ENCODE data around the gene NDUFAF5.

Gene NDUFAF5

GRCh38 chr20:13841206-13841605 is 56.4 kb downstream of the NDUFAF5 start:
- TF ChIP-seq ZFX (IDR thresholded peaks at IDR 0.05; ENCODE audit: borderline replicate concordance): no peak
- H3K27ac ChIP-seq: no peak overlapping the region

- TF ChIP-seq CTCF (IDR thresholded peaks at IDR 0.05) (no peak), ZFX (IDR thresholded peaks at IDR 0.05; ENCODE audit: borderline replicate concordance) (no peak)
- H3K27ac ChIP-seq: no peak overlapping the region
These were observed 59.5 kb downstream of the NDUFAF5 start for GRCh38 chr20:13844296-13844695.

- TF ChIP-seq CTCF (IDR thresholded peaks at IDR 0.05) (no peak), ZFX (IDR thresholded peaks at IDR 0.05; ENCODE audit: borderline replicate concordance) (no peak)
- no peak overlapping the region for H3K27ac ChIP-seq
These were observed 66.5 kb downstream of the NDUFAF5 start for GRCh38 chr20:13851279-13851678.

GRCh38 chr20:13852306-13852705 is 67.5 kb downstream of the NDUFAF5 start:
- H3K27ac ChIP-seq: no peak overlapping the region
- TF ChIP-seq CTCF (IDR thresholded peaks at IDR 0.05): no peak
- TF ChIP-seq ZFX (IDR thresholded peaks at IDR 0.05; ENCODE audit: borderline replicate concordance): no peak

GRCh38 chr20:13855613-13856012 is 70.8 kb downstream of the NDUFAF5 start:
- no peak overlapping the region for H3K27ac ChIP-seq
- TF ChIP-seq CTCF (IDR thresholded peaks at IDR 0.05): no peak
- no peak for TF ChIP-seq ZFX (IDR thresholded peaks at IDR 0.05; ENCODE audit: borderline replicate concordance)

GRCh38 chr20:13856354-13856753 is 71.5 kb downstream of the NDUFAF5 start:
- no peak for TF ChIP-seq ZFX (IDR thresholded peaks at IDR 0.05; ENCODE audit: borderline replicate concordance)
- no peak for TF ChIP-seq CTCF (IDR thresholded peaks at IDR 0.05)
- no peak overlapping the region for H3K27ac ChIP-seq

- H3K27ac ChIP-seq: no peak overlapping the region
- TF ChIP-seq CTCF (IDR thresholded peaks at IDR 0.05) (no peak), ZFX (IDR thresholded peaks at IDR 0.05; ENCODE audit: borderline replicate concordance) (no peak)
These were observed 72.5 kb downstream of the NDUFAF5 start for GRCh38 chr20:13857304-13857703.

GRCh38 chr20:13857961-13858360 is 73.1 kb downstream of the NDUFAF5 start:
- TF ChIP-seq ZFX (IDR thresholded peaks at IDR 0.05; ENCODE audit: borderline replicate concordance): no peak
- TF ChIP-seq CTCF (IDR thresholded peaks at IDR 0.05): no peak
- no peak overlapping the region for H3K27ac ChIP-seq
